Fibroblast of skin of right biceps (primary cell): ENCODE data around the gene ITPK1.

Experiments used
- DNase-seq: peaks from one replicate; pipeline ENCODE4 v3.0.0-alpha.2; 2013

Gene ITPK1

DNA sequence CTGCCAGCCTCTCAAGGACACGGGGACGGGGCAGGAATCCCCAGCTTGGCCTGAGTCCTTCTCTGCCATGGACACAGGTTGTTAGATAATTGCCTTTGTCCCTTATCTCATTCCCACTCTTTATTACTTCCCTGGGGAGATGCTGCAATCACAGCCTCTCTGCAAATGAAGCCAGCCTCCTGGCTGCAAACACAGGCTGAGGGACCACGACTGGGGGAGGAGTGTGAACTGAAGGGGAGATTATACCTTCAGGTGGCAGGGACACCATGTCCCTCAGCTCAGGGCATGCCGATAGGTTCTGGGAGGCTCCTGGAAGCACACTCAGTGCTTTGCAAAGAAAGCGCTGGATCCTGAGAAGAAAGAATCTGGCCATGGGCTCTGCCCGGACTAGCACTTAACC lies 208.9 kb downstream of the ITPK1 start:
- DNase-seq, result no peak

DNA sequence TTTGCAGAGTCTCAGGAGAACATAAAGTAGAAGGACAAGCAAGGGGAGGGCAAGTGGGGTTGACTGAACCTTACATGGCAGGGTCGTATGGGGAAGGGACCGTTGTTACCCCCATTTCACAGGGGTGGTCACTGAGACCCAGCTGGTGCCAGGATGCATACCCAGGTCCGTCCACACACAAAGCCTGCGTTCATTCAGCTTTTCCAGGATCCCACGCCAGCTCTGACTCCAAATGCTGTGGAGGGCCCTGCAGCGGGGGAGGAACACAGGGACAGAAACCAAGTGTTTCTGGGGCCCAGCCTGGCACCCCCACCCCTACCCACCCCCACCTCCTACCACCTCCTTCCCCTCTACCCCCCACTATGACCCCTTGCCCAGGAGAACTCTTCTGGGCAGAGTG lies 209.3 kb downstream of the ITPK1 start:
- DNase-seq, result no peak

DNA sequence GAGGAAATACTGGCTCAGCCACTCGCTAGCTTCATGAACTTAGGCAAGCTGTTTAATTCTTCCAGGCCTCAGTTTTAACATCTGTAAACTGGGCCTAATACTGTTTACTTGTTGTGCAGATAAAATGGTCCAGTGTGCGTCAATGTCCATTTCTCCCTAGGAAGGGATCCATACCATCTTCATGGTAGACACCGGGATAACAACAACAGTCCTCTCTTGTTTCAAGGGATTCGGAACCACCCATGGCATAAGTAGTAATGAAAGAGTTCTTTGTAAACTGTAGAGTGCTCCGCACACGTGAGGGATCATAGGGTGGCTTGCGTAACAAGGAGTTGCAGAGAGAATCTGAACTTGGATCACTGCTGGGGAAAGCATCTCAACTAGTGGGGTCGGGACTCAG lies 210.1 kb downstream of the ITPK1 start:
- no peak for DNase-seq

DNA sequence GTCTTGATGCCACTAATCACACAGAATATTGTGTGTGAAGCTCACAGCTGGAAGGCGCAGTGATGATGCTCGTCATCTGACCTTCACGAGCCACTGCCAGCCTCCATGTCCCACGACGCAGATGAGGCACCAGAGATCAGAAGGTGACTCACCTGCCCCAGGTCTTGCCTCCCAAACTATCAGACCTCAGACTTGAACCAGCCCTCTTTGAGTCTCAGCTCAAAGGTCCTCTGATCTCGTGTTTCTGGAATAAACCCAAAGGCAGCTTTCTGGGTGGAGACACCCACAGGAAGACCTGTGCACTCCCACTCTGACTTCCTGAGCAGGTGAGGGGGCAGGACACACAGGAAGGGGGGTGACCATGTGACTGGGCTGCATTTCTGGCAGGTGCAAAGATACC lies 212.4 kb downstream of the ITPK1 start:
- DNase-seq, result no peak

DNA sequence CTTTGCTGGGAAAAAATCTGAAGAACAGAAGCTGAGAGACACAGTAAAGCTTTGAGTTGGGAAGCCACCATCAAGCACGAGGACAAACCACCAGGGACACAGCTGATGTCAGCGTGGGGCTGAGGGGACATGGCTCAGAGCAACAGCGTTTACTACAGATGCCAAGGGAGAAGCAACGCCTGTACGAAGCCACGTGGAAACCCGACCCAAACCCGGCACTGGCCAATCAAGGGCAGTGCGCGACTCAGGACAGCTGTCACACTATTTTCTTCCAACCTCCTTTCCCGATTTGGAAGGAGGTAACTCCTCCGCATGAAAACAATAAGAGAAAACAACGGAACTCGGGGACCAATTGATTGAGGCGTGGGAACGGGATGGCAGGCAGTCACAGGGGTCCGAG lies 213.0 kb downstream of the ITPK1 start:
- no peak for DNase-seq

DNA sequence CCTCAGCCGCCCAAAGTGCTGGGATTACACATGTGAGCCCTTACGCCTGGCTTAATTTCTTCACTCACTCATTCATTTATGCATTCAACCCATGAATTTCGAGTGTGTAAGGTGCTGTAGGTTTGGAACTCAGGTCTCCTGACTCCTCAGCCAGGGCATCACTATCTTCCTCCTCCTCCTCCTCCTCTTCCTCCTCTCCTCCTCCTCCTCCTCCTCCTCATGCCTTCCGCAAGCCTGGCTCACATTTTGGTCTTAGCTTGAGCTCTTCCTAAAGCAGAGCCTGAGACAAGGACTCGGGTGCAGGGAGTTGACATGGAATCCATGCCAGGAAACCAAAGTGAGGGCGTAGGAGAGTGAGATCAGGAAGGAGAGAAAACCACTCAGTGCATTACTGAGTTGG lies 213.5 kb downstream of the ITPK1 start:
- DNase-seq, result no peak

DNA sequence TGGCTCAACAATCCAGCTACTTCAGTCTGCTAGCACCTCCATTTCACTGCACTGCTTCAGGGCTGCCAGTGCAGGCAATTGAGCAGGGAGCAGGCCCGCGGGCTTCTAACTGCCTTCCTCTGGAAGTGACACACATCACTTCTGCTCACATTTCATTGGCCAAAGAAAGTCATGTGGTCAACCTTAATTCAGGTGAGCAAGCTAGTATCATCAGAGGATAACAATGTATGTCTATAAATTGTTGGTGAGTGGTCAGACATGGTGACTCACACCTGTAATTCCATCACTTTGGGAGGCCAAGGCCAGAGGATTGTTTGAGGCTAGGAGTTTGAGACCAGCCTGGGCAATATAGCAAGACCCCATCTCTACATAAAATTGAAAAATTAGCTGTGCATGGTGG lies 215.1 kb downstream of the ITPK1 start:
- no peak for DNase-seq

DNA sequence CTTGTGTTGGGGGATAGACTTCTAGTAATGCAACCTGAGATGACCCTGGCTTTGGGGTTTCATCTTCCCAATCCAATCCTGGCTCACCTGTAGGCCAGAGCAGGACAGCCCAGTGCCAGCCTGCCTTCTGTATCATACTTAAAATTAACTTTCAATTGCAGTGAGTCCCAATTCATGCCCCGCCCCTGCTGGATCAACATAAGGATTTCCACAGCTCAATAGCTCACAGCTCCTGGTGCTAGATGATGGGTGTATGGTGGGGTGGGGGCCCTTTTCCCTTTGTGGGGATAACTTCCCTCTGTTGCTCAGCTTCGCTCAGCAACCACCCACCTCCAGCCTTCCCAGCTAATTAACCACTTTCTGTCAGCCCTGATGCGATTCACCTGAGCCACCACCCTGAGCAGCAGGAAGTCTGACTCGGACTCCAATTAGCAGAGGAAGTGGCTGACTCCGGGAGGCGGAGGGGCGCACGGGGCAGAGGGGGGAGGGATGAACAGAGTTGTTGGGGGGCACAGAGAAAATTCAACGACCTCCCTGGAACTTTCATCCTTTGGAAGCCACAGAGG lies 217.1 kb downstream of the ITPK1 start:
- DNase-seq, result no peak

DNA sequence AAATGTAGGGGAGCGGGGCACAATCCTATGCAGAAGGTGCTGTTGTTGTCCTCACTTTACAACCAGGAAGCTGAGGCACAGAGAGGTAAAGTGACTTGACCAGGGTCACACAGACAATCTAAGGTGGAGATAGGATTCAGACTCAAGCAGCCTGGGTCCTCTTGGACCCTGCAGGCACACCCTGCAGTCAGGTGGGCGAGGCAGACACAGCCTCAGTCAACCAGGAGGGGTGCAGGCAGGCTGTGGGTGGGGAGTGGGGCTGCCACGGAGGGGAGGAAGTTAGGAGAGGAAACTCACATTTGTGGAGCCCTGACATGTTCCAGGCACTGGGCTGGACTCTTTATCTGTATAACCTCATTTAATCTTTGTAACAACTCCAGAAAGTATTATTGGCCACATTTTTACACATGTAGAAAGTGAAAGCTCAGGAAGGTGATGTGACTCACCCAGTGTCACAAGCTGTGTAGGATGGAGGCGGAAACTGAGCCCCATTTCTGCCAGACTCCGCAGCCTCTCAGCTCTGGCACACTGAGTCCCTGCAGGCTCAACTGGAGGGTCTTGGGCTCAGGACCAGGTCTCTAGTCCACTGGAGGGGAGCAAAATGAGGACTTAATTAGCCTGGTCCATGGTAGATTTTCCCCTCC lies 217.7 kb downstream of the ITPK1 start:
- no peak for DNase-seq

DNA sequence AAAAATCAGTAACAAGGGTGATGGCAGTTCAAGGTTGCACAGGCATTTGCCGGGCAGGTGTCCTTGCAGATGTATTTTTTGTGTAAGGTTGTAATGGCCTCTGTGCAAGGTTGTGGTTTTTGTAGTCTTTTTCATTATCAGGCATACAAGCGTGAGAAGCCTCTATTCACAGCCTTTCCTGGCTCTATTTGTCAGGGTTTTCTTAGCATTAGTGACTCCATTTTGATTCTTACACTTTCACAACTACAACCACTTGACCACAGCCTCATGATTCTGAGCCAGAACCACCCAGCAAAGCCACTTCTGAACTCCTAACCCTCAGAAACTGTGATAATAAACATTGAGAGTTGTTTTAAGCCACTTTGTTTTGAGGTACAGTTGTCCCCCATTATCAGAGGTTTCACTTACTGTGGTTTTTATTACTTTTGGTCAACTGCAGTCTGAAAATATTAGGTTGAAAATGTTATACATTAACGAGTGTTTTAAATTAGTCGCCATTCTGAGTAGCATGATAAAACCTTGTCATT lies 220.3 kb downstream of the ITPK1 start:
- DNase-seq, result no peak

DNA sequence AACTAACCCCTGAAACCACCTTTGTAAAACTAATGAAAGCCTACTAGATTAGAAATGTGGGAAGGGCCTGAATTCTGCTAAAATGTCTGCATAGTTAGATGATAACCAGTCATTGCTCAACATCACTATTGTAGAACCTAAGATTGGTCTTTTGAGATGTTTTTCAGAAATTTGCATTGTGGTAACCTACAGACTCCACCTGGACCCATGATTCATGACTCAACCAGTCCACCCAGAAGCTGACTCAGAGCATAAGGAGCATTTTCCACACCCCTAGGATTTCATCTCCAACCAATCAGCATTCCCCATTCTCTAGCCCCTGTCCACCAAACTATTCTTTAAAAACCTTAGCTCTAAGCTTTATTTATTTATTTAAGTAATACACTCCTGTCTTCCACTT lies 223.1 kb downstream of the ITPK1 start:
- DNase-seq, result no peak

DNA sequence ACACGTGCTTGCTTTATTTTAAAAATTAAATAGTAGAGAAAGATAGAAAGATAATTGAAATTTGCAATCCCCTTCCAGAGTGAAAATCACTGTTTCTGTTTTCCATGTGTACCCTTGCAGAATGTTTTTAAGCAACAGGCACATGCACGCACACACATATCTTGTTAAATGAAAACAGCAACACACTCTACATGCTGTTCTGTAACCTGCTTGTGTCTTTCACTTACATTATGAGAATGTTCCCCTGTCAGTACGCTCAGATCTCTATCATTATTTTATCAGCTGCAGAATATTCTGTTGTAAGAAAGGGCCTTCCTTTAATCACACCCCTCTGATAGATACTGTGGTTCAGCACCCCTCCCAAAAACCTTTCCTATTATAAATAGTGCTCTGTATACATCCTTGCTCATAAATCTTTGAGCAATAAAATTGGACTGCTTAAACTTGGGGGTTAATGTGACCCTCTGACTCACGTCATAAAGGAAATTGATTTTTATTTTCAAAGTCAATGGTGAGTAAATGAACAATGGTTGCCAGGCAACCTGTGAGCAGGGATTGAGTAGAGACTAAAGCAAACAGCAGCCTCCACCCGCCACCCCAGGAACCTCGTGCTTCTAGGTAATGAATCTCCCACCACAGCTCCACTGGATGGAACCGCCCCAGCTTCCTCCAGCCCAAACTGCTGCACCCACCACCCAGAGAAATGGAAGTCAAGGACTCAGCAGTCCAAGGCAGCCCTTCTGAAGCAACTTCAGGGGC lies 224.7 kb downstream of the ITPK1 start:
- DNase-seq, result no peak

DNA sequence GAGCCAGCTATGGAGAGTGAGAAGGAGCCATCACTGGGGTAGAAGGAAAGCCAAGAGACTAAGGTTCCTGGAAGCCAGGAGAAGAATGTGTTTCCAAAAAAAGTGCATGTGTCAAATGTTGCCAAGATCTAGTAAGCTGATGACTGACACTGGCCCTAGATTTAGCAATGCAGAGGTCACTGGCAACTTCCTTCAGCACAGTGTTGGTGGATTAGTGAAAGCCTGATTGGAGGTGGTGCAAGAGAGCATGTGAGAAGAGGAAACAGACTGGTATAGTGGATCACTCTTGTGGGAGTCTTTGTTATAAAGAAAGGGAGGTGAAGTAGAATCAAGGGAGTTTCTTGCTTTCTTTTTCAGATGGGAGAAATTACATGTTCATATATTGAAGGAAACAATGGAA lies 226.8 kb downstream of the ITPK1 start:
- DNase-seq, result no peak

DNA sequence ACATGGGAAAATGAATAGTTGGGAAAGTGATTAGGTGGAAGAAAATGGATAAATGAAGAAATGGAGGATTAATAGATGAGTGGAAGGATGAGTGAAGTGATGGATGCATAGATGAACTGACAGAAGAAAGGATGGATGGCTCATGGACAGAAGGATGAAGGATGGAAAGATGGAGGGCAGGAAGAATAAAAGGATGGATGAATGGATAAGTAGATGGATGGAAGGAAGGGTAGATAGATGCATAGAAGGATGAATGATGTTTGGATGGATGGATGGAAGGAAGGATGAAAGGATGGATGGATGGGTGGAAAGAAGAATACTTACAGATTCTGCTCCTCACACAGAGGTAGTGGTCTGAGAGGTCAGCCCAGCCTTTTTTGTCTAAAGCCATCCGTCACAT lies 228.6 kb downstream of the ITPK1 start:
- no peak for DNase-seq
